ENCODE results near the gene CBX4. TPM values are rescaled to one million over a fixed set of nuclear protein-coding genes. Genes with fewer than 3 reads are reported as not detected.

The CBX4 gene
- total and polyA plus RNA-seq, 2 of the 13 experiments (the other 11 are each of a cell fraction or from before 2014, with no cell fraction given) = 25.8 to 50.8 TPM

DNA sequence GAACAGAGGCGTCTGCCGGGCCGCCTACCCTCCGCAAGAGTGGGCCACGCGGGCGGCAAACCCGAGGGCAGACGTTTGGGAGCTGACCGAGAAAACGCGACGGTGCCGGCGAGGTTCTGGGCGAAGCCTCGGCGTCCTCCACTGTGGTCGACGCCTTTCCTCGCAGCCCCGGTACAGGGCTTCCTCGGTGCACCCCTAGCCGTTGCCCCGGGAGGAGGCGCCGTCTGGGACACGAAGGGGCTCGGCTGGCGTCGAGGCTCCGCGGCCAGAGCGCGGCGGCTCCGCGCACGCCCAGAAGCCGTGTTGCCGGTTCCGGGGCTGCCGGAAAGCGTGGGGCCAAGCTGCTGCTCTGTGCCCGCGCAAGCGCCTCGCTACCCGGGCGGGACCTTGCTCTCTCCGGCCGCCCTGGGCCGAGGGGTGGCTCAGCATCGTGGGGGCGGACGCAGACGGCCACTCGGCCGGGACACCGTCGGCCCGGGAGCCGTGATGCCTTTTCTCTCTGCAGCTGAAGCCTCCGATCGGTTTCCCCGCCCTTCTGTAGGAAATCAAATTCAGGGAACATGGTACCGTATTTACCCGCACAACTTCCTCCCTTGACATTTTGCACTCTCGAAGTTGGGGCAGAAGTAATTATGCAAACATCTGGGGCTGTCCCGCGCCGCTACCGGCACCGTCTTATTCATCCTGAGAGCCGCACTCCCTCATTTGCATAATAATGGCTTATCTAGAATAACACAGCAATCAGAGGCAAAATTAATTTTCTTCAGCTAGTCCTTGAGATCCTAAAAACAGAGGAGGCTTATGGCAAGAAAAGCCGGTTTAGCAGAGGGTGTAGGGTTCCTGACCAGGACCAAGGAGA lies 35.0 kb downstream of the CBX4 start (continued):
- TF ChIP-seq ZGPAT (CRISPR knock-in tag; IDR thresholded peaks at IDR 0.05) (peak; percentile 88), NFE2L2 (IDR thresholded peaks at IDR 0.05; ENCODE audit: low read length) (no peak), TRAFD1 (CRISPR knock-in tag; IDR thresholded peaks at IDR 0.05; ENCODE audit: borderline replicate concordance) (no peak), GTF2F1 (IDR thresholded peaks at IDR 0.05; ENCODE audit: low read length) (no peak), NR2F1 (CRISPR knock-in tag; IDR thresholded peaks at IDR 0.05) (no peak), ZNF607 (CRISPR knock-in tag; IDR thresholded peaks at IDR 0.05; ENCODE audit: borderline replicate concordance) (peak; percentile 99), BRD4 (CRISPR knock-in tag; IDR thresholded peaks at IDR 0.05) (no peak), XBP1 (CRISPR knock-in tag; IDR thresholded peaks at IDR 0.05) (no peak), SOX6 (IDR thresholded peaks at IDR 0.05) (no peak), SOX6 (CRISPR knock-in tag; IDR thresholded peaks at IDR 0.05) (peak; percentile 63; the same call in 1 of the 2 replicates), ZSCAN30 (CRISPR knock-in tag; IDR thresholded peaks at IDR 0.05) (no peak), ZNF616 (CRISPR knock-in tag; IDR thresholded peaks at IDR 0.05; ENCODE audit: low read depth) (peak; percentile 97; the same call in 1 of the 2 replicates), TBL1XR1 (IDR thresholded peaks at IDR 0.05; ENCODE audit: borderline replicate concordance, low read length, partially characterized antibody) (no peak), U2AF1 (optimal IDR thresholded peaks at IDR 0.05; ENCODE audit: low read depth, low read length) (no peak), ZBTB2 (CRISPR knock-in tag; IDR thresholded peaks at IDR 0.05; ENCODE audit: low read depth) (peak; percentile 55; the same call in 1 of the 2 replicates), POLR2A (IDR thresholded peaks at IDR 0.05; ENCODE audit: insufficient read depth in 1 of 2, low read depth in 2 of 2, low read length in 2 of 2) (no peak), ZNF17 (CRISPR knock-in tag; IDR thresholded peaks at IDR 0.05) (0 out of 2 replicates have a peak, but pooled peaks have one; percentile 40), NCOA5 (CRISPR knock-in tag; IDR thresholded peaks at IDR 0.05) (no peak)
- TF ChIP-seq, protein P1, sequence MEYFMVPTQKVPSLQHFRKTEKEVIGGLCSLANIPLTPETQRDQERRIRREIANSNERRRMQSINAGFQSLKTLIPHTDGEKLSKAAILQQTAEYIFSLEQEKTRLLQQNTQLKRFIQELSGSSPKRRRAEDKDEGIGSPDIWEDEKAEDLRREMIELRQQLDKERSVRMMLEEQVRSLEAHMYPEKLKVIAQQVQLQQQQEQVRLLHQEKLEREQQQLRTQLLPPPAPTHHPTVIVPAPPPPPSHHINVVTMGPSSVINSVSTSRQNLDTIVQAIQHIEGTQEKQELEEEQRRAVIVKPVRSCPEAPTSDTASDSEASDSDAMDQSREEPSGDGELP (IDR thresholded peaks at IDR 0.05; ENCODE audit: borderline replicate concordance, low read depth) = no peak
- TF ChIP-seq, protein P2, sequence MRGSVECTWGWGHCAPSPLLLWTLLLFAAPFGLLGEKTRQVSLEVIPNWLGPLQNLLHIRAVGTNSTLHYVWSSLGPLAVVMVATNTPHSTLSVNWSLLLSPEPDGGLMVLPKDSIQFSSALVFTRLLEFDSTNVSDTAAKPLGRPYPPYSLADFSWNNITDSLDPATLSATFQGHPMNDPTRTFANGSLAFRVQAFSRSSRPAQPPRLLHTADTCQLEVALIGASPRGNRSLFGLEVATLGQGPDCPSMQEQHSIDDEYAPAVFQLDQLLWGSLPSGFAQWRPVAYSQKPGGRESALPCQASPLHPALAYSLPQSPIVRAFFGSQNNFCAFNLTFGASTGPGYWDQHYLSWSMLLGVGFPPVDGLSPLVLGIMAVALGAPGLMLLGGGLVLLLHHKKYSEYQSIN (CRISPR knock-in tag; IDR thresholded peaks at IDR 0.05; ENCODE audit: borderline replicate concordance) = no peak
- TF ChIP-seq, protein P3, sequence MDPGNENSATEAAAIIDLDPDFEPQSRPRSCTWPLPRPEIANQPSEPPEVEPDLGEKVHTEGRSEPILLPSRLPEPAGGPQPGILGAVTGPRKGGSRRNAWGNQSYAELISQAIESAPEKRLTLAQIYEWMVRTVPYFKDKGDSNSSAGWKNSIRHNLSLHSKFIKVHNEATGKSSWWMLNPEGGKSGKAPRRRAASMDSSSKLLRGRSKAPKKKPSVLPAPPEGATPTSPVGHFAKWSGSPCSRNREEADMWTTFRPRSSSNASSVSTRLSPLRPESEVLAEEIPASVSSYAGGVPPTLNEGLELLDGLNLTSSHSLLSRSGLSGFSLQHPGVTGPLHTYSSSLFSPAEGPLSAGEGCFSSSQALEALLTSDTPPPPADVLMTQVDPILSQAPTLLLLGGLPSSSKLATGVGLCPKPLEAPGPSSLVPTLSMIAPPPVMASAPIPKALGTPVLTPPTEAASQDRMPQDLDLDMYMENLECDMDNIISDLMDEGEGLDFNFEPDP (CRISPR knock-in tag; conservative IDR thresholded peaks at IDR 0.05) = 0 out of 2 replicates have a peak, but pooled peaks have one; percentile 82
